Globus pallidus (tissue), 1 donor: ENCODE data around the gene SULT6B1.

ENCODE experiments used
- DNase-seq: peaks from one replicate; pipeline ENCODE4 v3.0.0-alpha.2; 2015; ENCODE audit warnings: low spot score

Gene SULT6B1

DNA sequence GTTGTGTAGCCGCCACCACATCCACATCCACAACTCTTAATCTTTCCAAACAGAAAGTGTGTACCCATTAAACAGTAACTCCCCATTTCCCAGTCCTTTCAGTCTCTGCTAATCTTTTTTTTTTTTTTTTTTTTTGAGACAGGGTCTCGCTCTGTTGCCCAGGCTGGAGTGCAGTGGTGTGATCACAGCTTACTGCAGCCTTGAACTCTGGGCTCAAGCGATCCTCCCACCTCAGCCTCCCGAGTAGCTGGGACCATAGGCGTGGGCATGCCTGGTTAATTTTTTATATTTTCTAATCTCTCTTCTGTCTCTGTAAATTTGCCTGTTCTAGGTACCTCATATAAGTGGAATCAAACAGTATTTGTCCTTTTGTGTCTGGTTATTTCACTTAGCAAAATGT, 35.2 kb downstream of the SULT6B1 start:
- DNase-seq: no peak

DNA sequence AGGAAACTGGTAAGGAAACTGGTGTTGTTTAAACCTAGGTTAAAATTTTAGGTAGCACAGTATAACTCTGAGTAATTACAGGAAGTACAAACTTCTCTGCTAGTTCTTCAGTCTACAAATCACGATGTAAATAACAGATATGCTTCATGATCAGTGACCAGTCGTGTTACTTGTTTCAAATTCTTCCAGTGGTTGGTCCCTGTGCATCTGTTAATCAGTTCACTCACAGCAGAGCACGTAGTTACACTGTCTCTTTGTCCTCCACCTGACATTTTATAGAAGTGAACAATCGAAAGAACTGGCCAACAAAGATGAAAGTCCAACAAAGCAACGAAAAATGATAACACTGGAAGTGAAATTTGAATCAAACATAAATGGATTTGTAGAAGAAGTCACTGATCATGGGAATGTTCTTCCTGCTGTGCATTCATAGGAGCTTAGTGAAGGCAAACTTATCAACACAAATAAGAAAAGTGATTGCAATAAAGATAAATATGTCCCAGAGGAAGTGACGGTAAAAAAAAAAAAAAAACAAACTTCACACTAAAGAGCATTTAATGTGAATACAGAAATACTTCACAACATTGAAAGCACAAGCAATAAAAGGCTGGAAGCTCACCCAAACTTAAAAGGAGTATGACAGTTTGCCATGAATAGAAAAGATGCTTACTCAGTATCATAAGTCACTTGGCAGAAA, 38.7 kb downstream of the SULT6B1 start:
- no peak for DNase-seq

DNA sequence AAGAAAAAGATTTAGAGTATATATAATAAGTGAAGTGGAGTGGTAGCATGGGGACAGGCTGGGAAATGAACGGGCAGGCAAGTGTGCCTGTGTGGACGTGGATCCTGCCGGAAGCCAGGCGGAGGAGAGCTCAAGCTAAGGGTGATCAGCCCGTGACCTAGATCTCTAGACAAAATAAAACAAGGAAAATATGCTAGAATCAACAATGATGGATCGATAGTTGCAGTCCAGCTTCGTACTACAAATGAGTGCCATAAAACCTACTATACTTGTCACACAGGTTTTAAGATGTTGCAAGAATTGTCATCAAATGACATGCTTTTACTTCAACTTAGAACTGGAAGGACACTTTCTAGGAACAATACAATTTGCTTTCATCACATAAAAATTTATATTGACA, 40.1 kb downstream of the SULT6B1 start:
- no peak for DNase-seq

DNA sequence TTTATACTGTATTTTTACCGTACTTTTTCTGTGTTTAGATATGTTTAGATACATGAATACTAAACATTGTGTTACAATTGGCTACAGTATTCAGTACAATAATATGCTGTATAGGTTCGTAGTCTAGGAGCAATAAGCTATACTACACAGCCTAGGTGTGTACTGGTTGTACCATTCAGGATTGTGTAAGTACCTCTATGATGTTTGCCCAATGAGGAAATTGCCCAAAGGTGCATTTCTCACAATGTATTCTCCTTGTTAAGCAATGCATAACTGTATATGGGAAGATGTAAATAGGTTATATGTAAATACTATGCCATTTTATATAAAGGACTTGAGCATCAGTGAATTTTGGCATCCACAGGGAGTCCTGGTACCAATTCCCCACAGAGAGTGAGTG, 42.4 kb downstream of the SULT6B1 start:
- no peak for DNase-seq

DNA sequence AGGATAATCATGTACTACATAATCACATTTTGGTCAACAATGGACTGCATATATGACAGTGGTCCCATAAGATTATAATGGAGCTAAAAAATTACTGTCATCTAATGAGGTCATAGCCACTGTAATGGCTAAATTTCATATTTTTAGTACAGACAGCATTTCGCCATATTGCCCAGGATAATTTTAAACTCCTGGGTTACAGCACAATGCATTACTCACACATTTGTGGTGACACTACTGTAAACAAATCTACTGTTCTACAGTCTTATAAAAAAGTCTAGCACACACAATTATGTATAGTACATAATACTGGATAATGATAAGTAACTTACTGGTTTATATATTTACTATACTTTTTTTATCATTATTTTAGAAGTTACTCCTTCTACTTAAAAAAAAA, 44.5 kb downstream of the SULT6B1 start:
- DNase-seq: no peak

DNA sequence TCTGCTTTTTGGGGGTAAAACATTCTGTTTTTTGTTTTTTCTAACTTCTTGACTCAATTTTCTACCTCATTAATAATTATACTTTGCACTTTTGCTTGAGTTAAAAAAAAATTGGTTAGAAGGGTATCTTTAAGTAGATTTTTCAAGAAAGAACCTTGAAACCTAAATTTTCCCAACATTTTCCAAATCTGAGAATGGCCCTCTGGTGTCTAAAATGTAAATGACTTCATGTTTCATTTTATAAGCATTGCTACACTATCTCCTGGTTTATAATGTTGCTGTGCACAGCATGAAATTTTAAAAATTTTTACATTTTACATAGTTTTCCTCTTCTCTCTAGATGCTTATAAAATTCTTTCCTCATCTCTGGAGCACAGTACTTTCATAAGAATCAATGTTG, 45.9 kb downstream of the SULT6B1 start:
- no peak for DNase-seq

DNA sequence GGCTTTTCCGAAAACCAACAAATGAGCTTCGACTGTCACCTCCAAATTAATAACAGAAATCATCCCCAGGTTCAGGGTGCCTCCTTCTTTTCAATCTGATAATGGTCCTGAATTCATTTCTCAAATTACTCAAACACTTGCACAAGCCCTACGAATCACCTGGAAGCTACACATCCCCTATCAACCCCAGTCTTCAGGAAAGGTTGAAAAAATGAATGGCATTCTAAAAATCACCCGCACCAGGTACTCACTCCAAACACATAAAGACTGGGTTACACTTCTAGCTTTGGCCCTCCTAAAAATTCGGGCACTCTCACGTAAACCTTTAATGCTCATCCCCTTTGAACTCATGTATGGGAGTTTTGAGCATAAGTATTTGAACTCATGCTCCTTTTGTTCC, 55.6 kb downstream of the SULT6B1 start:
- no peak for DNase-seq

DNA sequence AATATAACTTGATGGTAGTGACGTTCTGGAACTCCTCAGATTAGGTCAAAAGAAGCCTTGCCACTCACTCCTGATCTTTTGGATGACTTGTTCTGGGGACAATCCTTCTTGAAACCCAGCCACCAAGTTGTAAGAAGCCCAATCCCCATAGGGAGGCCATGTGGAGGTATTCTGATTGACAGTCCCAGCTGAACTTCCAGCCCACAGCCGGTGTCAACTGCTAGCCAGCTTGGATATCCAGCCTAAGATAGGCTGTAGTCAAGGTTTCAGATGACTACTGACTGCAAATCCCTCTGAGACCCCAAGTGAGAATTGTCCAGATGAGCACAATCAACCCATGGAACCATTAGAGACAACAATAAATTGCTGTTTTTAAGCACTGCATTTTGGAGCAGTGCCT, 63.1 kb downstream of the SULT6B1 start:
- DNase-seq: no peak

DNA sequence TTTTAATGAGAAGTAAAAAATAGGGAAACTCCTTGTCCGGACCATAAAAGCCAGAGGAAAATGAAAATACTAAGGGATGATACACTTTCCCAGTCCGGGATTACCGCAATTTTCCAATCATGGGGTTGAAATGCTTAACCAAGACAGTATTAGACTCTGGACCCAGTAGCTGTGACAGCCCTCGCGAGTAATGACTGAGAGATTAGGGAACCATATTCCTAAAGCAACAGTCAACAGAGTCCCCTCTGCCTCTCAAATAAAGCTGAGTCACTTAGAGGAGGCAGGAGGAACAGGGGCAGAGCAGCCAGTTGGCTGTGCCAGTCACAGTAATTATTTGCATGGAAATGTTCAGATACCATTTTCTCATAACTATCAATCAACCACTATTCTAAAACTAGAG, 69.3 kb downstream of the SULT6B1 start:
- no peak for DNase-seq
